DOHH2 (cell line): Measurements from ENCODE around the gene MYEOV.

Source experiments
- EZH2phosphoT487 ChIP-seq: fragments of 200-600 bp; sonication (generic); IDR thresholded peaks from 2 replicates; pipeline ENCODE4 v1.6.1; 2017; ENCODE audit warnings: borderline replicate concordance, mild to moderate bottlenecking, antibody characterized with exemption, low read length, moderate library complexity, mixed read lengths
- TF ChIP-seq, protein P1 (sequence below): fragments of 200-600 bp; sonication (generic); IDR thresholded peaks from one replicate; pipeline ENCODE4 v1.5.1; 2014; ENCODE audit warnings: antibody characterized with exemption, mild to moderate bottlenecking, low read depth, low read length; ENCODE audit not compliant: poor library complexity, severe bottlenecking

DNA sequence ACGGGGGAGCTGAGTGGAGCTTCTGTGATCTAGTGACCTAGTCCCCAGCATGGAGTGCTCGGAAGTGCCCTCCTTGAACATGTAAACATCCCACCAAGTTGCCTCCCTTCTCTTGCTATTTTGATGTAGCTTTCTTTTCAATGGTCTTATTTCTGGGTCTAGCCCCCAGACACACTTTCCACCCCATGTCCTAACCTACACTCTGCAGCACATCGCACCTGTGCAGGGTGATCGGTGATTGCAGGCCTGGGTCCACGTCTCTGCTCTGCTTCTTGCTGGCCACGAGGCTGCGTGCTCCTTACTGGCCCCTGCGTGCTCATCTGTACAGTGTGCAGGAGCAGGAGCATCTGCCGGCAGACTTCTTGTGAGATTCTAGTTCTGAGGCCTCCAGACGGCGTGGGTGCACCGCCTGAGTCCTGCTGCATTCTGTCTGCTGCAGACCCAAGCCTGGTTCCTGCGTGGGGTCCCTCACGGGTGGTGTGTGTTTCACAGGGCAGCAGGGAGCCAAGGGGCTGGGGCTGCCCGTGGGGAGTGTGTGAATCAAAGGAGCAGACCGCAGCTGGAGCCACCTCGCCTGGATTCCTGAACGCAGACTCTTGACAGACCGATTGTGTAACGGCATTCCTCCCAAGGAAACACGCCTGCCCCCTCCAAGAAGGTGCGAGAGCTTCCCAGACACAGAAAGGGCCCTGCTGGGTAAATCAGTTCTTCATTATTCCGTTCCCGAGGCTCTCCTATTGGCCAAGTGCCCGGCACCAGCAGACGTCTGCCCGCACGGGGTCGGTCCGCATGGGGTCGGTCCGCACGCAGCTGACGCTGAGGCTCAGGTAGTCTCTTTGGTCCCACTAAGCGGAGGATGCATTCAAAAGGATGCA, 44.4 kb upstream of the MYEOV start:
- TF ChIP-seq, protein P1, sequence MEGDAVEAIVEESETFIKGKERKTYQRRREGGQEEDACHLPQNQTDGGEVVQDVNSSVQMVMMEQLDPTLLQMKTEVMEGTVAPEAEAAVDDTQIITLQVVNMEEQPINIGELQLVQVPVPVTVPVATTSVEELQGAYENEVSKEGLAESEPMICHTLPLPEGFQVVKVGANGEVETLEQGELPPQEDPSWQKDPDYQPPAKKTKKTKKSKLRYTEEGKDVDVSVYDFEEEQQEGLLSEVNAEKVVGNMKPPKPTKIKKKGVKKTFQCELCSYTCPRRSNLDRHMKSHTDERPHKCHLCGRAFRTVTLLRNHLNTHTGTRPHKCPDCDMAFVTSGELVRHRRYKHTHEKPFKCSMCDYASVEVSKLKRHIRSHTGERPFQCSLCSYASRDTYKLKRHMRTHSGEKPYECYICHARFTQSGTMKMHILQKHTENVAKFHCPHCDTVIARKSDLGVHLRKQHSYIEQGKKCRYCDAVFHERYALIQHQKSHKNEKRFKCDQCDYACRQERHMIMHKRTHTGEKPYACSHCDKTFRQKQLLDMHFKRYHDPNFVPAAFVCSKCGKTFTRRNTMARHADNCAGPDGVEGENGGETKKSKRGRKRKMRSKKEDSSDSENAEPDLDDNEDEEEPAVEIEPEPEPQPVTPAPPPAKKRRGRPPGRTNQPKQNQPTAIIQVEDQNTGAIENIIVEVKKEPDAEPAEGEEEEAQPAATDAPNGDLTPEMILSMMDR, result no peak
- TF ChIP-seq EZH2phosphoT487, result no peak
